GM19328 (cell line): Measurements from ENCODE around the gene GMDS.

Experiments used
- ATAC-seq: cut with Tn5 transposase; IDR thresholded peaks from one replicate; pipeline ENCODE4 v1.9.1; 2021; ENCODE audit warnings: mild to moderate bottlenecking, moderate library complexity; ENCODE audit not compliant: unreplicated experiment

Gene GMDS

GRCh38 chr6:1611322-1611571 is 634.2 kb downstream of the GMDS start:
- no peak for ATAC-seq

GRCh38 chr6:1610497-1611321 is 634.7 kb downstream of the GMDS start:
- no peak for ATAC-seq

- no peak for ATAC-seq
Measured at GRCh38 chr6:1609648-1610496, 635.5 kb downstream of the GMDS start, which contains the start of gene FOXC1. Gene FOXC1, plus strand, starts transcription at chr6:1609915. Its CDS starts 531 bp downstream, at chr6:1610446.

- no peak for ATAC-seq
Measured at GRCh38 chr6:1609041-1609647, 636.3 kb downstream of the GMDS start.

DNA sequence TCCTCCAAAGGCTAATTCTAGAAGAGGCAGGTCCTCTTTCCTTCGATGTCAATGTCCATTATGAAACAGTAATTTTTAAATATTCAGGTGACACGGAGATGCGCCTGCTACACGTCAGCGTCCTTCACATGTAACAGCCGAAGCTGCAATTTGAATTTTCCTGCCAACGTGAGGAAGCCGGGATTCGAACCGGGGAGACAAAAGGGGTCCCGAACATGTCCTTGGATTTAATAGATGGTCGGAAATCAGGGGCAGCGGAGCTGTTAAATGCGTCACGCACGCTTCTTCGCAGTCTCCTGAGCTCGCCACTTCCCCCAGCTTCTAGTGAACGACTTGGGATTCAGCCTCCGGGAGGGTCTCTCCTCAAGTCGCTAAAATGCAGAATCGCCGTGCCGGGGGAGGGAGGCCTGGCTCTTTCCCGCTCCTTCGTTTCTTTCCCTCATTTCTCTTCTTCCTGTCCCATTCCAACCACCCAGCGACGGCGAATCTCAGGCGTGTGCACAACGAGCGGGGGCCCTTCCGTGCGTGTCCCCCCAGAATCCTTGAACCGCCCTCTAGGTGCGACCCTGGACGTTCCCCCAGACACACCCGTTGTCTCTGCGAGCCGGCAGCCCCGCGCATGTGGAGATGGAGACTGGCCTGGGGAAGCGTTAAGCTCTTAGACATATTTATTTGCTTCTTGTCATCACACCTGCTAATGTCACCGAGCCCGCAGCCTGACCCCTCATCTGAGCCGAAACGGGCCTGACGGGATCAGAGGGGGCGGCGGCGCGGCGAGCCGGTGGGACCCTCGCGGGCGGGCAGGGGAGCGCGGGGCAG is 637.0 kb downstream of the GMDS start:
- no peak for ATAC-seq

DNA sequence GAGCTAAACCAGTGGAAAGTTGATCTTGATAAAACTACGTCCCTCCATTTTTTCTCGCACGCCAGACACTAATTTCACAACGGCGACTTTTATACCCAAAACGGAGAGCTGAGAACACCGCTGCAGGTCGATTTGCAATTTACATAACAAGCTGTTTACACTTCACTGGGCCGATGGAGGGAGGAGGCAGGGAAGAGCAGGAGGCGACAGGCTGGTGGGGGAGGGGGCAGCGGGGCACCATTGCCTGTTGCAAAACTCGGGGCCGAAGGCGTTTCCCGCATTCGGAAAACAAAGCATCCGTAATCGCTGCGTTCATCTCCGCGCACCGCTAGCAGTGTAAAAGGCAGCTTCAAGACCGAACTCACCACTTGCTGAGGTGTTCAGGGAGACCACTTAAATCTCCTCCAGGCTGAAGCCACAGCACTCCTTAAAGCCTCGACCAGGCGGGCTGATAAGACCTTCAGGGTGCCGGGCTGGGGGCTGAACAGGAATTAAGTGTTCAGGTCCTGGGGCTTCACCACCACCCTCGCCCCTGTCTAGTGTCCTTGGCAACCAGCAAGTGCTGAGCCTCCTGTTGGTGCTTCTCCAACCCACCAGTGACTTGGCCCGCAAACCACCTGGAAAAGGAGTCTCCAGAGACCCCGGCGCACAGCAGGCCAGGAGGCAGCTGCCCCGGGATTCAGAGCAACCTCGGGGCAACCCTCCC is 637.7 kb downstream of the GMDS start:
- no peak for ATAC-seq

DNA sequence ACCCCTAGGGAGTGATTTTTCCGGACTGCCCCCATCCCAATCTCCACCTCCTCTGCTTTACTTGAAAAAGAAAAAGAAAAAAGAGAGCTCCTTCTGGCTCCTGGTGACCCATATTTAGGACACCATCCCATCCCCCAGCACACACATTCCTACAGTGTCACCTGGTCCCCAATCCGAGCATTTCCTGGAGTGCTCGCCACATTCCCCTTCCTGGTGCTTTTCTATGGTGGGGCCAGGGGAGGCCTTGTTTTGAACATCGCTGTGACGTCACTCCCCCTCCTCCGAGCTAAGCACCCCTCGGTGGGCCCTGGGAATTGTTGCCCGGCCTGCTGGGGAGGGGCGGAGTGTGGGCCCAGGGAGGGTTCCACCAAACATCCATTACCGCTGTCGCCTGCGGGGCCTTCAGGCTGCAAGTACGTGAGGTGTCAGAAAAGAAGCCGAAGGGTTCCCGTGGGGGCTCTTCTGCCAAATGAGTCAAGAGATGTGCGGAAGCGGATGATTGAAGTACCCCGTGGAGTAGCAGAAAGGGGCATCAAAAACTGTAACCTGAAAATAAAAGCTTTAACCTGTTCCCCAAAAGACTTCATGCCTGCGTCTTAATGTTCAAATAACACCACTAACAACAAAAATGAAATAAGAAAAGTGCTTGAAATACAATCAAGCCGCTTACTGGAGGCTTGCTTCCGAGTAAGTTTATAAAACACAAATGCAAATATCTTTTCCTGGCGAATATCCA is 638.5 kb downstream of the GMDS start:
- ATAC-seq = no peak

- ATAC-seq = no peak
Measured at GRCh38 chr6:1605893-1606779, 639.3 kb downstream of the GMDS start.

GRCh38 chr6:1605004-1605892 is 640.2 kb downstream of the GMDS start:
- no peak for ATAC-seq

DNA sequence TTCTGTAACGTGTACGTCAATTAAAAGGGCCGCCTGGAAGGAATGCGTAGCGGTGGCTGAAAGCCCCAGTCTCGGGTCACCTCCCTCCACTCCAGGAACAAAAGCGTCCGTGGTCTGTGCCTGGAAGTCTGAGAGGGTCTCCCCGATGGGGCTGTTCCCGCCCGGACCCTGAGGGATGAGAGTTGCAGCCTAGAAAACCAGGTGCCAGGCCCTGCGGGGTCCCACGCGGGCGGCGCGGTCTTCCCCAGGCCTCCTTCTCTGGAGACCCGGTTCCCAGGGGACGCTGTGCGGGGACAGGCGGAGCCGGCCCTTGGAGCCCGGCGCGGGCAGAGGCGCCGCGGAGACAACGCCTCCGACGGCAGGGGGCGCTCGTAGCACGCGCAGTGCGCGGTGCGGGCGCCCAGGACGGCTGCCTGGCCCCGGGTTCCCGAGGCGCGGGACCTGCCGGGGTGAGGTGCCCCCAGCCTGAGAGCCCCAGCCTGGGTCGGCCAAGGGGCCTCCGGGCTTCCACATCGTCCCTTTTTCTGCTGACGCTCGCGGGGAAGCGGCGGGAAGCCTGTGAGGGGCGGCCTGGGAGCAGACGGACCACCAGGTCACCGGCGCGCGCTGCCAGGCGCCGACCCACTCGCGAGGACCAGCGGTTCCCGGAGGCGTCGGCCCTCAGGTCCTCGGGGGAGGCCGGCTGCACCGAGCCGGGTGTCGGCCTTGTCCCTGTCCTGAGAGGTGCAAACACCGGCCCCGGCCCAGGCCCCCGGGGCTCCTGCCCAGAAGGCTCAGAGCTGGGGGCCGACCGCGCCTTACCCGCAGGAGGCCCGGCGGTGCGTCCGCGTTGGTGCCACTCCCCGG is 641.0 kb downstream of the GMDS start:
- ATAC-seq = peak; percentile 74

- ATAC-seq = no peak
Measured at GRCh38 chr6:1603708-1604107, 641.7 kb downstream of the GMDS start.

DNA sequence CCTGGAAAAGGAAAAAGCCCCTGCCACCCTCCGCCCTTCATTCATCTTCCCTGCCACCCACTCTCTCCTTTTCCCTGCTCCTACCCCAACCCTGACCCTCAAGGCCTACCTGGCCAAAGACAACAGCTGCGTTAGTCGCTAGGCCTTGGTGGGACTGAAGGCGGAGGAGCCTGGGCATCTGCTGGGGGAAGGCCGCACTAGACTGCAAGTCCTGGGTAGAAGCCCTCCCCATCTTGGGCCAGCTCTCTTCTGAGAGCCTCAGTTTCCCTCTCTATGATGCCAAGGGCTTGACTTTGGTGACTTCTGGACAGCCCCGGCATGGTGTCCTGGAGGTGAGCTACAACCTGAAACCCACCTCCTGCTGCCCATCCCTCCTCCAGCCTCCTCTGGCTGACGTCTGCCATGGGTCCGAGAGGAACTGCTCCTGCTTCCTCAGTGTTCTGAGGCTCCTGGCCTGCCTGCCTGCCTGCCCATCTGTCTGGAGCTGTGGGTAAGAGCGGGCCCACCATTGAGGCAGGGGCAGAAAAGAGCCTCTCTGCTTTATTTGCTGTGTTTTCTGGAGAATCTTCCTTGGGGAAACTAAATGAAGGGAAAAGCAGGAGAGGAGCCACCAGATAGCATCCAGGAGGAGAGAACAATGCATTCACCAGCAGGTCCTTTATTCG is 643.2 kb downstream of the GMDS start:
- ATAC-seq = no peak

DNA sequence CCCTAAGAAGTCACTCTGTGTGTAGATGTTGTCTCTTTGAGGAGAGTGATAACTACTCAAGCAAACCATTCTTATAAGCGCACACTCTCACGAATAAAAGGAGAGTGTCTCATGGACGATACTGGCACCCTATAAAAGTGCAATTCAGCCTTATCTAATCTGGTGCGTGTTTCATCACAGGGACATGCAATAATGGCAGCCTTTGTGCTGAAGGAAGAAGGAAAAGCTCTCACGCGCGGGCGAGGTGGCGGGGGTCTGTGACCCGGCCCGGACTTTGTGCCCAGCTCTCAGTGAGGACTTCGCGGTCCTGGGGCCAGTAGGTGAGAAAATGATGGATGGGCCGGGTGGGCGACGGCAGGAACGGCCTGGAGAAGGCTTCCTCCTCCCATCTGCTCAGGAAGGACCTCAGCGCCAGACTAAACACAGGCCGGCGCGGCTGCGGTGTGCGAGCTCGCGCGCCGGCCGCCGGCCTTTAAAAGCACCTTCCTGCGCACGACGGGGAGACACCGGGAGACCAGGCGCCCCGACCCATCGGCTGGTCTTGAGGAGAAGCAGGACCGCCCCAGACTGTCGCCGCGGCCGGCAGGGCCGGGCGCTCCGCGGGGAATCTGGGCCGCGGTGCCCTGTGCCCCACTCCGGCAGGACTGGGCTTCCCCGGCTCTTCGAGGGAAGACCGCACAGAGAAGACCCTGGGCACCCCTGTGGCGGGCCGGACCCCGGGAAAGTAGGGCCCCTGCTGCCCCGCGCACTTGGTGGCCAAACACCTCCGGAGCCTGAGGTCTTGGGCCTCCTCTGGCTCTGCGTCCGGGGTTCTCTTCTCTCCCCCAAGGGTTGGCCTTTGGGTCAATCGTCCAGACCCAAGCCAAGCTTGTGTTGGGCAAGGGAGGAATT is 644.0 kb downstream of the GMDS start:
- ATAC-seq = no peak

DNA sequence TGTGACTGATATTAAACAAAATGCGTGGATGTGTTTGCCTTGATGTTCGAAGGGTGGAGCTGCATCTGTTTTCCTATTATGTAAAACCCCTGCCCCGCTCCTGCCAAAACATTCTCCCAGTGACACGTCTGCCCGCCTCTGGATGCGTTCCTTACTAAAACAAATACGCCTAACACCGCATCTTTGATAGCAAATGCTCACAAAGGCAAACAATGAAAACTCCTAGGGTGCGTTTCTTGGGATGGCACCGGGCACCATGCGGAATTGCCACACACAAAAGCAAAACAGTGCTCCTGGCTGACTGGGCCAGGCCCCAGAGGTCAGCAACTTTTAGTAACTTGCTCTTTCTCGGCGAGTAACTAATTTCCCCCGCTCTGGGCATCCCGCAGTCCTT is 644.6 kb downstream of the GMDS start:
- ATAC-seq = no peak

GRCh38 chr6:1600063-1600763 is 645.2 kb downstream of the GMDS start:
- ATAC-seq = no peak
